H1 (cell line): Measurements from ENCODE around the gene DYNC2H1. TPM values are rescaled to one million over a fixed set of nuclear protein-coding genes. Genes with fewer than 3 reads are reported as not detected.

Experiments used
- CTCF ChIA-PET: fragments of 300-600 bp; sonication (Branson Sonifier 250); formaldehyde crosslinking; loops from one replicate; lab custom pipeline; 2021; ENCODE audit not compliant: partially characterized antibody; lab: Charles Lee
- POLR2A ChIA-PET: fragments of 300-600 bp; sonication (Branson Sonifier 250); formaldehyde crosslinking; loops from one replicate; lab custom pipeline; 2021; ENCODE audit warnings: inconsistent platforms; ENCODE audit not compliant: partially characterized antibody; lab: Charles Lee
- DNase-seq, 2 experiments: peaks; one replicate each; pipeline versions ENCODE4 v3.0.0 to v3.0.0-alpha.2; 2010 to 2022; ENCODE audit warnings: low spot score in 2 of 2, low read depth in 1 of 2, mixed read lengths in 1 of 2
- FAIRE-seq: peaks from 2 replicates; lab custom pipeline; 2011; peaks lifted over from hg19 to GRCh38; lab: Jason Lieb, UNC
- H2AFZ ChIP-seq: 2 replicates; pipeline ENCODE4 v1.8.1; 2012; ENCODE audit warnings: low read length, inconsistent platforms
- H2AK5ac ChIP-seq: 2 replicates; pipeline ENCODE4 v1.6.1; 2013; ENCODE audit warnings: low read depth, low read length
- H2BK120ac ChIP-seq: replicated peaks from 2 replicates; pipeline ENCODE3; 2013; ENCODE audit warnings: low read depth, low read length, inconsistent platforms
- H2BK12ac ChIP-seq: 2 replicates; pipeline ENCODE4 v1.6.1; 2013; ENCODE audit warnings: low read depth, low read length
- H2BK15ac ChIP-seq: 2 replicates; pipeline ENCODE4 v1.6.1; 2013; ENCODE audit warnings: low read length
- H2BK20ac ChIP-seq: 2 replicates; pipeline ENCODE4 v1.6.1; 2013; ENCODE audit warnings: low read length
- H2BK5ac ChIP-seq: 2 replicates; pipeline ENCODE4 v1.6.1; 2013; ENCODE audit warnings: low read depth, low read length
- H3K14ac ChIP-seq: 2 replicates; pipeline ENCODE4 v1.6.1; 2013; ENCODE audit warnings: inconsistent platforms; ENCODE audit not compliant: insufficient read length
- H3K18ac ChIP-seq: 2 replicates; pipeline ENCODE4 v1.6.1; 2013; ENCODE audit warnings: low read length; ENCODE audit errors: extremely low read depth
- H3K23ac ChIP-seq: 2 replicates; pipeline ENCODE4 v1.6.1; 2013; ENCODE audit warnings: inconsistent platforms; ENCODE audit not compliant: insufficient read length
- H3K23me2 ChIP-seq: 2 replicates; pipeline ENCODE4 v1.6.1; 2013; ENCODE audit warnings: low read depth, low read length
- H3K27ac ChIP-seq: 2 replicates; pipeline ENCODE4 v1.6.1; 2011; ENCODE audit warnings: low read depth, low read length, inconsistent platforms
- H3K27me3 ChIP-seq, 4 experiments: replicated peaks in 1 of 4; 1 replicate in 1 of 4; 2 replicates in 3 of 4; pipeline versions ENCODE4 v1.6.1 to v1.8.1; 2011 to 2013; ENCODE audit warnings: low read length in 3 of 4, mild to moderate bottlenecking in 3 of 4, inconsistent platforms in 2 of 4, mixed read lengths in 2 of 4, moderate library complexity in 1 of 4; ENCODE audit not compliant: control insufficient read depth in 3 of 4, insufficient read depth in 3 of 4; ENCODE audit errors: extremely low read depth in 1 of 4
- H3K36me3 ChIP-seq, 4 experiments: 2 replicates each; pipeline versions ENCODE4 v1.6.1 to v1.8.1; 2011 to 2013; ENCODE audit warnings: mild to moderate bottlenecking in 4 of 4, low read length in 3 of 4, moderate library complexity in 2 of 4, control low read depth in 1 of 4, inconsistent platforms in 1 of 4; ENCODE audit not compliant: insufficient read depth in 4 of 4, control insufficient read depth in 2 of 4
- H3K4ac ChIP-seq: replicated peaks from 2 replicates; pipeline ENCODE3; 2013; ENCODE audit warnings: low read length, low read depth, mixed read lengths, inconsistent platforms; ENCODE audit not compliant: insufficient read length
- H3K4me1 ChIP-seq, 4 experiments: replicated peaks in 1 of 4; 1 replicate in 1 of 4; 2 replicates in 3 of 4; pipeline versions ENCODE4 v1.6.1 to v1.8.1; 2011 to 2013; ENCODE audit warnings: low read length in 3 of 4, inconsistent platforms in 2 of 4, mixed read lengths in 1 of 4; ENCODE audit not compliant: insufficient read depth in 4 of 4, control insufficient read depth in 3 of 4
- H3K4me2 ChIP-seq, 2 experiments: 2 replicates each; pipeline versions ENCODE4 v1.6.1 to v1.8.1; 2011 to 2013; ENCODE audit warnings: low read depth in 2 of 2, low read length in 2 of 2, control low read depth in 1 of 2, inconsistent platforms in 1 of 2, mild to moderate bottlenecking in 1 of 2; ENCODE audit not compliant: insufficient read depth in 1 of 2
- H3K4me3 ChIP-seq, 4 experiments: fragments of 200-600, 300-600 bp in 1 of 4; sonication (generic), shearing (Covaris generic), sonication (Bioruptor Twin) in 1 of 4; 2 replicates each; pipeline versions ENCODE4 v1.5.1 to v1.8.1; 2011 to 2016; ENCODE audit warnings: low read length in 4 of 4, low read depth in 3 of 4, control low read depth in 2 of 4, inconsistent platforms in 2 of 4, mild to moderate bottlenecking in 2 of 4, mixed read lengths in 1 of 4, moderate library complexity in 1 of 4; ENCODE audit not compliant: insufficient read depth in 2 of 4; ENCODE audit errors: extremely low read depth in 1 of 4
- H3K56ac ChIP-seq: replicated peaks from 2 replicates; pipeline ENCODE3; 2013; ENCODE audit warnings: low read depth, mild to moderate bottlenecking, mixed read lengths, low read length, inconsistent platforms; ENCODE audit not compliant: insufficient read length
- H3K79me1 ChIP-seq: 2 replicates; pipeline ENCODE4 v1.6.1; 2013; ENCODE audit warnings: low read depth, low read length, control low read depth
- H3K79me2 ChIP-seq, 2 experiments: 2 replicates each; pipeline versions ENCODE4 v1.6.1 to v1.8.1; 2012 to 2013; ENCODE audit warnings: low read length in 2 of 2, mild to moderate bottlenecking in 2 of 2, inconsistent platforms in 1 of 2; ENCODE audit not compliant: insufficient read depth in 2 of 2, control insufficient read depth in 1 of 2
- H3K9ac ChIP-seq, 4 experiments: replicated peaks in 1 of 4; 1 replicate in 1 of 4; 2 replicates in 3 of 4; pipeline versions ENCODE4 v1.6.1 to v1.8.1; 2011 to 2013; ENCODE audit warnings: low read depth in 3 of 4, low read length in 3 of 4, control low read depth in 2 of 4, mild to moderate bottlenecking in 2 of 4, moderate library complexity in 2 of 4, inconsistent platforms in 1 of 4; ENCODE audit errors: extremely low read depth in 1 of 4
- H3K9me3 ChIP-seq, 2 experiments: 2 replicates each; pipeline versions ENCODE4 v1.6.1 to v1.8.1; 2012 to 2013; ENCODE audit warnings: mild to moderate bottlenecking in 2 of 2, moderate library complexity in 2 of 2, control low read depth in 1 of 2, inconsistent platforms in 1 of 2, low read depth in 1 of 2, low read length in 1 of 2, mixed read lengths in 1 of 2; ENCODE audit not compliant: insufficient read depth in 2 of 2
- H4K20me1 ChIP-seq, 2 experiments: replicated peaks in 1 of 2; 2 replicates each; pipeline versions ENCODE3 to v1.8.1; 2011 to 2013; ENCODE audit warnings: inconsistent platforms in 2 of 2, low read length in 2 of 2, mild to moderate bottlenecking in 1 of 2; ENCODE audit not compliant: insufficient read depth in 2 of 2, control insufficient read depth in 1 of 2
- H4K5ac ChIP-seq: 2 replicates; pipeline ENCODE4 v1.6.1; 2013; ENCODE audit warnings: low read length, low read depth, mixed read lengths, inconsistent platforms; ENCODE audit not compliant: insufficient read length
- H4K8ac ChIP-seq: 2 replicates; pipeline ENCODE4 v1.8.0; 2013; ENCODE audit warnings: mild to moderate bottlenecking, moderate library complexity, low read length, inconsistent platforms; ENCODE audit not compliant: insufficient read depth; ENCODE audit errors: extremely low read depth
- H4K91ac ChIP-seq: replicated peaks from 2 replicates; pipeline ENCODE3; 2013; ENCODE audit warnings: low read length, mixed read lengths, inconsistent platforms; ENCODE audit not compliant: insufficient read length
- FOSL1 ChIP-seq: IDR thresholded peaks from 2 replicates; pipeline ENCODE4 v1.6.1; 2011; ENCODE audit warnings: mild to moderate bottlenecking, low read depth, low read length, moderate library complexity; ENCODE audit not compliant: insufficient read depth
- POLR2AphosphoS5 ChIP-seq: IDR thresholded peaks from 2 replicates; pipeline ENCODE4 v1.6.1; 2011; ENCODE audit warnings: low read depth, low read length
- TBP ChIP-seq: IDR thresholded peaks from 2 replicates; pipeline ENCODE4 v1.6.1; 2011; ENCODE audit warnings: low read depth, low read length, improper control_type of control experiment
- WGBS, 2 experiments: shearing (Covaris generic) in 1 of 2; methylation state at CpG; one replicate each; pipeline versions ENCODE4 v1.1.6 to v1.1.7; 2013 to 2015; ENCODE audit warnings: low lambda C conversion rate in 2 of 2, mixed read lengths in 2 of 2, inconsistent platforms in 1 of 2, low coverage in 1 of 2, missing lambda C conversion rate in 1 of 2; ENCODE audit not compliant: insufficient replicate concordance in 2 of 2, insufficient coverage in 1 of 2, insufficient read length in 1 of 2; ENCODE audit errors: extremely low coverage in 1 of 2, missing lambda C conversion rate in 1 of 2; 5-methylcytosine and 5-hydroxymethylcytosine counted together
- polyA plus RNA-seq, 7 experiments: library from polyadenylated mRNA; depleted of rRNA in 3 of 7; stranded (reverse) in 5 of 7; unstranded in 2 of 7; fragments of >200 nt in 5 of 7; fragments of 200-250 nt in 2 of 7; gene quantifications; 1 replicate in 5 of 7; 2 replicates in 1 of 7; 4 replicates in 1 of 7; pipeline versions ENCODE4 v1.2.1 to v1.2.3, GENCODE V29; 2011 to 2013; ENCODE audit warnings: missing spikeins in 2 of 7, mixed read lengths in 2 of 7
- total RNA-seq: library from RNA; stranded (reverse); fragmentation: NEBNext Ultra II Directional; extraction: Animal tissue kit (Norgen Biotek cat#: 25700); gene quantifications from 2 replicates; pipeline ENCODE4 v1.2.1, GENCODE V29; 2021

DYNC2H1 gene
- total and polyA plus RNA-seq, 2 of the 8 experiments (the other 6 are each of a cell fraction or from before 2014, with no cell fraction given): 6.2 to 12.0 TPM

GRCh38 chr11:103486604-103487003 is 377.4 kb downstream of the DYNC2H1 start:
- no peak overlapping the region for H3K9ac ChIP-seq
- H2AK5ac ChIP-seq: no peak overlapping the region
- H2BK15ac ChIP-seq: no peak overlapping the region
- no peak overlapping the region for H3K18ac ChIP-seq
- no peak overlapping the region for H3K27ac ChIP-seq
- CTCF ChIA-PET: interaction anchor here (1.1 to 1.8 kb wide), 6 partner anchors 10 to 114 kb away, joined by 3 to 8 read pairs (median 3); no protein-coding TSS in a partner anchor
- no peak overlapping the region for H3K56ac ChIP-seq
- H3K4me1 ChIP-seq: peaks cover 0 to 7% (median 0%) of the 10 kb centered on the region in 4 experiments; a peak in 2 of 7 replicates
- DNase-seq (no peak), FAIRE-seq (no peak)
- H4K5ac ChIP-seq: no peak overlapping the region
- H3K4me3 ChIP-seq: no peak overlapping the region
- H4K8ac ChIP-seq: no peak overlapping the region
- no peak overlapping the region for H2BK20ac ChIP-seq
- no peak overlapping the region for H3K4ac ChIP-seq
- no peak overlapping the region for H3K14ac ChIP-seq
- no peaks in the 10 kb centered on the region for H4K20me1 ChIP-seq
- no peak overlapping the region for H2BK12ac ChIP-seq
- no peaks in the 10 kb centered on the region for H3K79me2 ChIP-seq
- no peak overlapping the region for H3K4me2 ChIP-seq
- H3K79me1 ChIP-seq: no peaks in the 10 kb centered on the region
- 84% methylated on average over 5 of the region's 5 CpGs; no CpG with 5 or more reads in 1 of the 2 experiments for WGBS, 2 experiments
- H3K23ac ChIP-seq: no peak overlapping the region
- peaks cover 3 to 6% of the 10 kb centered on the region in 2 experiments; a peak in 2 of 4 replicates for H3K9me3 ChIP-seq
- H3K36me3 ChIP-seq: no peaks in the 10 kb centered on the region; a peak in 1 of 8 replicates
- H3K27me3 ChIP-seq: no peaks in the 10 kb centered on the region
- no peak overlapping the region for H2BK5ac ChIP-seq
- POLR2A ChIA-PET: no interaction called here
- no peaks in the 10 kb centered on the region for H3K23me2 ChIP-seq
- H2AFZ ChIP-seq: no peak overlapping the region
- no peak overlapping the region for H4K91ac ChIP-seq
- H2BK120ac ChIP-seq: no peak overlapping the region
- TF ChIP-seq FOSL1 (no peak), TBP (no peak), POLR2AphosphoS5 (no peak)
